MCF 10A (cell line): Measurements from ENCODE around the gene UBE2V1. TPM values are rescaled to one million over a fixed set of nuclear protein-coding genes. Genes with fewer than 3 reads are reported as not detected.

ENCODE experiments used
- BruUV-seq: library from RNA; stranded (reverse); fragments of 400-500 nt; replicated peaks from 2 replicates; lab custom pipeline; 2021; lab: Mats Ljungman, UMichigan
- CTCF ChIA-PET: fragments of 300-600 bp; sonication (Branson Sonifier 250); formaldehyde crosslinking; extraction: SDS; loops from one replicate; lab custom pipeline; 2021; ENCODE audit warnings: antibody characterized with exemption, inconsistent platforms; lab: Yijun Ruan, JAX
- POLR2A ChIA-PET: fragments of 300-600, 350-650 bp; sonication (Branson Sonifier 250); formaldehyde crosslinking; extraction: SDS; loops from one replicate; lab custom pipeline; 2020; ENCODE audit warnings: antibody characterized with exemption, inconsistent platforms; lab: Yijun Ruan, JAX
- DNase-seq: peaks from one replicate; pipeline ENCODE4 v3.0.0-alpha.2; 2018; ENCODE audit not compliant: unreplicated experiment
- H3K27ac Mint-ChIP-seq: one replicate; pipeline ENCODE4 v1.8.0; 2022; ENCODE audit warnings: mild to moderate bottlenecking, low read depth, mixed read lengths; ENCODE audit not compliant: unreplicated experiment
- H3K27me3 Mint-ChIP-seq: one replicate; pipeline ENCODE4 v1.8.0; 2022; ENCODE audit warnings: mixed read lengths; ENCODE audit not compliant: insufficient read depth, unreplicated experiment
- H3K36me3 Mint-ChIP-seq: one replicate; pipeline ENCODE4 v1.8.0; 2022; ENCODE audit warnings: mild to moderate bottlenecking, moderate library complexity, mixed read lengths; ENCODE audit not compliant: insufficient read depth, unreplicated experiment
- H3K4me1 Mint-ChIP-seq: one replicate; pipeline ENCODE4 v1.8.0; 2022; ENCODE audit warnings: mixed read lengths; ENCODE audit not compliant: insufficient read depth, unreplicated experiment
- H3K4me3 Mint-ChIP-seq: one replicate; pipeline ENCODE4 v1.8.0; 2022; ENCODE audit warnings: mild to moderate bottlenecking, moderate library complexity, mixed read lengths; ENCODE audit not compliant: unreplicated experiment
- H3K9me3 Mint-ChIP-seq: one replicate; pipeline ENCODE4 v1.8.0; 2022; ENCODE audit warnings: mixed read lengths; ENCODE audit not compliant: unreplicated experiment
- CTCF ChIP-seq: fragments of 200-600 bp; IDR thresholded peaks from one replicate; pipeline ENCODE4 v1.8.0; 2022; ENCODE audit warnings: antibody characterized with exemption, mild to moderate bottlenecking; ENCODE audit not compliant: unreplicated experiment
- intact Hi-C: fragments of 100-400 bp; cut with micrococcal nuclease; formaldehyde crosslinking; loops from 2 replicates; pipeline ENCODE4 v1.14.1; 2022
- total RNA-seq: library from RNA; stranded (reverse); gene quantifications from 2 replicates; pipeline ENCODE4 v1.2.3, GENCODE V29; 2022

UBE2V1 gene
- total RNA-seq, 1 experiment from 2014 or later: 99.5 TPM

GRCh38 chr20:50145566-50145965 is 32.6 kb upstream of the UBE2V1 start:
- no peak for TF ChIP-seq CTCF
- ChIA-PET CTCF (interaction anchor here (0.7 to 9.5 kb wide), 5 partner anchors 11 to 215 kb away, joined by 4 to 129 read pairs (median 10); no protein-coding TSS in a partner anchor), POLR2A (interaction anchor here (2.1 to 19.2 kb wide), 6 partner anchors 8 to 284 kb away, joined by 7 to 386 read pairs (median 69); partner anchors contain the start of genes PEDS1 and UBE2V1)
- no TSS peak for BruUV-seq
- Mint-ChIP-seq H3K27ac (peak overlapping the region; percentile 96), H3K9me3 (no peaks in the 10 kb centered on the region), H3K27me3 (no peaks in the 10 kb centered on the region), H3K4me1 (peaks cover 54% of the 10 kb centered on the region), H3K36me3 (peaks cover 28% of the 10 kb centered on the region), H3K4me3 (no peak overlapping the region)
- no peak for DNase-seq
- intact Hi-C loops: loop anchor here (2.0 kb wide), 1 partner anchor 25 kb away; no protein-coding TSS in a partner anchor

- peak; percentile 99 for DNase-seq
- POLR2A ChIA-PET: interaction anchor here (0.7 to 19.2 kb wide), 32 partner anchors 9 to 787 kb away, joined by 3 to 386 read pairs (median 4); partner anchors contain the start of genes ADNP, PARD6B, PEDS1 and UBE2V1
- Mint-ChIP-seq H3K9me3 (no peaks in the 10 kb centered on the region), H3K4me1 (peaks cover 54% of the 10 kb centered on the region), H3K27me3 (no peaks in the 10 kb centered on the region), H3K36me3 (peaks cover 33% of the 10 kb centered on the region), H3K4me3 (peak overlapping the region; percentile 39), H3K27ac (peak overlapping the region; percentile 91)
- BruUV-seq: no TSS peak
- CTCF ChIA-PET: interaction anchor here (0.7 to 9.5 kb wide), 11 partner anchors 9 to 73 kb away, joined by 3 to 129 read pairs (median 5); partner anchors contain the start of gene PEDS1
- intact Hi-C loops: loop anchor here (2.0 kb wide), 1 partner anchor 24 kb away; no protein-coding TSS in a partner anchor
- no peak for TF ChIP-seq CTCF
Observed at GRCh38 chr20:50144362-50144761, 31.4 kb upstream of the UBE2V1 start.

GRCh38 chr20:50142812-50143211 is 29.9 kb upstream of the UBE2V1 start:
- Mint-ChIP-seq H3K27ac (peak overlapping the region; percentile 93), H3K4me1 (peaks cover 55% of the 10 kb centered on the region), H3K9me3 (no peaks in the 10 kb centered on the region), H3K4me3 (no peak overlapping the region), H3K36me3 (peaks cover 35% of the 10 kb centered on the region), H3K27me3 (no peaks in the 10 kb centered on the region)
- TF ChIP-seq CTCF: no peak
- intact Hi-C loops: no loop called here
- DNase-seq: no peak
- BruUV-seq: no TSS peak
- CTCF ChIA-PET: interaction anchor here (3.9 to 9.5 kb wide), 2 partner anchors 10 to 22 kb away, joined by 38 to 129 read pairs; partner anchors contain the start of gene PEDS1
- POLR2A ChIA-PET: interaction anchor here (3.5 to 19.2 kb wide), 4 partner anchors 9 to 30 kb away, joined by 12 to 386 read pairs (median 66); partner anchors contain the start of genes PEDS1 and UBE2V1

- H3K9me3 Mint-ChIP-seq: no peaks in the 10 kb centered on the region
- H3K27me3 Mint-ChIP-seq: no peaks in the 10 kb centered on the region
- intact Hi-C loops: no loop called here
- no peak for DNase-seq
- peaks cover 42% of the 10 kb centered on the region for H3K36me3 Mint-ChIP-seq
- no peak for TF ChIP-seq CTCF
- H3K27ac Mint-ChIP-seq: peak overlapping the region; percentile 93
- POLR2A ChIA-PET: interaction anchor here (0.7 to 19.2 kb wide), 7 partner anchors 8 to 29 kb away, joined by 4 to 386 read pairs (median 12); partner anchors contain the start of genes PEDS1 and UBE2V1
- peak overlapping the region; percentile 49 for H3K4me3 Mint-ChIP-seq
- CTCF ChIA-PET: interaction anchor here (0.5 to 9.5 kb wide), 5 partner anchors 11 to 431 kb away, joined by 3 to 129 read pairs (median 4); partner anchors contain the start of gene PEDS1
- BruUV-seq: no TSS peak
- H3K4me1 Mint-ChIP-seq: peaks cover 58% of the 10 kb centered on the region
Observed at GRCh38 chr20:50141811-50142561, 29.0 kb upstream of the UBE2V1 start.
